Endothelial cell of umbilical vein (primary cell): ENCODE data around the gene PROCR. TPM values are rescaled to one million over a fixed set of nuclear protein-coding genes. Genes with fewer than 3 reads are reported as not detected.
"Not testable (repeated sequence)": the region's sequence is repeated elsewhere in the genome, so short reads cannot be mapped to it uniquely, and the experiment has no call there.

Experiments
- BruUV-seq: library from RNA; stranded (reverse); fragments of 400-500 nt; replicated peaks from 2 replicates; lab custom pipeline; 2021; lab: Mats Ljungman, UMichigan
- CTCF ChIA-PET: fragments of 300-600, 350-600 bp; sonication (Branson Sonifier 250); formaldehyde crosslinking; loops from one replicate; lab custom pipeline; 2021; ENCODE audit warnings: antibody characterized with exemption, inconsistent platforms; lab: Charles Lee
- POLR2A ChIA-PET: fragments of 300-600, 350-600 bp; sonication (Branson Sonifier 250); formaldehyde crosslinking; loops from one replicate; lab custom pipeline; 2021; ENCODE audit warnings: antibody characterized with exemption, inconsistent platforms; lab: Charles Lee
- DNase-seq: peaks from one replicate; pipeline ENCODE4 v3.0.0-alpha.2; 2011; ENCODE audit warnings: low read depth, low spot score
- FAIRE-seq: peaks from 2 replicates; lab custom pipeline; 2011; peaks lifted over from hg19 to GRCh38; lab: Jason Lieb, UNC
- H2AFZ ChIP-seq: 2 replicates; pipeline ENCODE4 v1.6.0; 2012; ENCODE audit warnings: low read depth, low read length, control low read depth, inconsistent platforms
- H3K27ac ChIP-seq: 2 replicates; pipeline ENCODE4 v1.5.1; 2011; ENCODE audit warnings: low read depth, mild to moderate bottlenecking, control low read depth, low read length, moderate library complexity; ENCODE audit not compliant: insufficient read depth
- H3K27me3 ChIP-seq, 2 experiments: 2 replicates each; pipeline versions ENCODE4 v1.6.0 to v1.6.1; 2011; ENCODE audit warnings: low read length in 2 of 2, mixed read lengths in 1 of 2; ENCODE audit not compliant: control insufficient read depth in 2 of 2, insufficient read depth in 2 of 2
- H3K36me3 ChIP-seq, 2 experiments: 2 replicates in 1 of 2; 3 replicates in 1 of 2; pipeline ENCODE4 v1.5.1; 2011; ENCODE audit warnings: low read length in 2 of 2, mild to moderate bottlenecking in 1 of 2, moderate library complexity in 1 of 2; ENCODE audit not compliant: control insufficient read depth in 2 of 2, insufficient read depth in 2 of 2; ENCODE audit errors: extremely low read depth in 1 of 2
- H3K4me1 ChIP-seq: 3 replicates; pipeline ENCODE4 v1.5.1; 2011; ENCODE audit warnings: mild to moderate bottlenecking, low read length; ENCODE audit not compliant: control insufficient read depth, insufficient read depth; ENCODE audit errors: extremely low read depth
- H3K4me2 ChIP-seq: 2 replicates; pipeline ENCODE4 v1.6.1; 2011; ENCODE audit warnings: low read length, control low read depth, mixed read lengths; ENCODE audit not compliant: insufficient read depth
- H3K4me3 ChIP-seq, 3 experiments: fragments of 200-600 bp in 1 of 3; sonication (generic), shearing (Covaris generic) in 1 of 3; replicated peaks in 1 of 3; 2 replicates each; pipeline ENCODE4 v1.5.1; 2011 to 2016; ENCODE audit warnings: control low read depth in 3 of 3, low read length in 3 of 3, mild to moderate bottlenecking in 2 of 3, inconsistent platforms in 1 of 3, low read depth in 1 of 3, moderate library complexity in 1 of 3; ENCODE audit not compliant: insufficient read depth in 1 of 3
- H3K79me2 ChIP-seq: 2 replicates; pipeline ENCODE4 v1.6.0; 2012; ENCODE audit warnings: low read length, inconsistent platforms; ENCODE audit not compliant: control insufficient read depth, insufficient read depth
- H3K9ac ChIP-seq: replicated peaks from 2 replicates; pipeline ENCODE3; 2011; ENCODE audit warnings: low read length, control low read depth; ENCODE audit not compliant: insufficient read depth; ENCODE audit errors: extremely low read depth
- H3K9me1 ChIP-seq: replicated peaks from 3 replicates; pipeline ENCODE4 v1.6.0; 2011; ENCODE audit warnings: mild to moderate bottlenecking, low read length; ENCODE audit not compliant: control insufficient read depth, insufficient read depth; ENCODE audit errors: extremely low read depth
- H3K9me3 ChIP-seq: replicated peaks from 2 replicates; pipeline ENCODE4 v1.5.1; 2012; ENCODE audit warnings: low read length, inconsistent platforms; ENCODE audit not compliant: control insufficient read depth, insufficient read depth
- H4K20me1 ChIP-seq: replicated peaks from 2 replicates; pipeline ENCODE3; 2011; ENCODE audit warnings: mild to moderate bottlenecking, low read length; ENCODE audit not compliant: control insufficient read depth, insufficient read depth; ENCODE audit errors: extremely low read depth
- EZH2 ChIP-seq: IDR thresholded peaks from 2 replicates; pipeline ENCODE4 v1.6.1; 2012; ENCODE audit warnings: borderline replicate concordance, low read depth, mild to moderate bottlenecking, moderate library complexity, low read length, inconsistent platforms; ENCODE audit not compliant: severe bottlenecking
- FOS ChIP-seq: IDR thresholded peaks from 2 replicates; pipeline ENCODE4 v1.6.1; 2011; ENCODE audit warnings: mild to moderate bottlenecking, low read length, moderate library complexity, borderline replicate concordance; ENCODE audit not compliant: insufficient read depth
- GATA2 ChIP-seq: IDR thresholded peaks from 2 replicates; pipeline ENCODE4 v1.7.0; 2011; ENCODE audit warnings: low read depth, mild to moderate bottlenecking, moderate library complexity, mixed read lengths, low read length; ENCODE audit not compliant: insufficient read length, insufficient read depth
- JUN ChIP-seq: IDR thresholded peaks from 2 replicates; pipeline ENCODE4 v1.6.1; 2011; ENCODE audit warnings: borderline replicate concordance, low read depth; ENCODE audit not compliant: insufficient read length, insufficient read depth
- MYC ChIP-seq: IDR thresholded peaks from one replicate; pipeline ENCODE4 v1.6.1; 2011; ENCODE audit warnings: mild to moderate bottlenecking, low read depth, low read length
- POLR2A ChIP-seq: IDR thresholded peaks from 2 replicates; pipeline ENCODE4 v1.6.1; 2012; ENCODE audit warnings: low read depth, mild to moderate bottlenecking, control low read depth, low read length
- POLR2AphosphoS5 ChIP-seq: IDR thresholded peaks from 2 replicates; pipeline ENCODE4 v1.6.1; 2012; ENCODE audit warnings: low read depth, mild to moderate bottlenecking, control low read depth, low read length, moderate library complexity; ENCODE audit not compliant: insufficient read depth
- dilution Hi-C: fragments of 300-500 bp; cut with MboI; formaldehyde crosslinking; loops from one replicate; pipeline ENCODE4 v1.15.0; 2019; ENCODE audit warnings: low sequenced_read_pairs; ENCODE audit not compliant: extremely low pct_ligation_motif_present
- intact Hi-C: fragments of 100-400 bp; cut with micrococcal nuclease; formaldehyde crosslinking; loops from one replicate; pipeline ENCODE4 v1.10.0; 2022
- polyA plus RNA-seq, 4 experiments: library from polyadenylated mRNA; depleted of rRNA in 3 of 4; stranded (reverse) in 3 of 4; unstranded in 1 of 4; fragments of >200 nt; gene quantifications; 2 replicates each; pipeline versions ENCODE4 v1.2.1 to v1.2.3, GENCODE V29; 2011 to 2012; ENCODE audit warnings: missing spikeins in 1 of 4
- total RNA-seq: library from RNA; stranded (reverse); gene quantifications from 2 replicates; pipeline ENCODE4 v1.2.3, GENCODE V29; 2021
- TF ChIP-seq, protein P1 (sequence below), 2 donors: IDR thresholded peaks; 1 replicate in 1 of 2; 2 replicates in 1 of 2; pipeline ENCODE4 v1.5.1; 2011; ENCODE audit warnings: low read length in 2 of 2, mild to moderate bottlenecking in 2 of 2, moderate library complexity in 2 of 2, control low read depth in 1 of 2, inconsistent platforms in 1 of 2, low read depth in 1 of 2; ENCODE audit not compliant: insufficient read depth in 1 of 2; ENCODE audit errors: extremely low read depth in 1 of 2
- TF ChIP-seq, protein P2 (sequence below): IDR thresholded peaks from 2 replicates; pipeline ENCODE4 v1.6.1; 2011; ENCODE audit not compliant: insufficient read depth, insufficient read length

Gene PROCR
- total and polyA plus RNA-seq, 2 donors (not counting 3 experiments of a cell fraction or from before 2014, with no cell fraction given), result 251 to 376 TPM

DNA sequence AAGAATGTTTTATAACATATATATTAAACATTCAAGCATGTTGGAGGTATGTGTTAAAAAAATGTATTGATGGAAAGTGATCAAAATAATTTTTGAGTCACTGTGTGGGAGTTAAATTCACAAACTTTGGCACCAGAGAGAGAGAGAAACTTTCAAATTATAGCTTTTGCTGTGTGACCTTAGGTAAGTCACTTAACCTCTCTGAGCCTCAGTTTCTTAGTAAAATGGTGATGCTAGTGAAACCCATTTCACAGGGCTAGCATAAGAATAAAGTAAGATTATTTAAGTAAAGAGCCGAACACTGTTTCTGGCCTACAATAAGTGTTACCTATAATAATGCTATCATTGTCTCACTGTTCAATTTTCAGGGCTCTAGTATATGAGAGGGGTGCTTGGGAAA is 4.1 kb upstream of the PROCR start:
- no peaks in the 10 kb centered on the region for H3K9me1 ChIP-seq
- no peak overlapping the region for H2AFZ ChIP-seq
- no peaks in the 10 kb centered on the region for H3K36me3 ChIP-seq
- CTCF ChIA-PET, result interaction anchor here (3.0 to 3.9 kb wide), 2 partner anchors 22 to 72 kb away, joined by 33 to 79 read pairs; partner anchors contain the start of gene EDEM2
- dilution Hi-C loops, result no loop called here
- peaks cover 9% of the 10 kb centered on the region for H3K79me2 ChIP-seq
- BruUV-seq, result no TSS peak
- TF ChIP-seq FOS, result no peak
- no peak for TF ChIP-seq POLR2A
- no peak for TF ChIP-seq EZH2
- TF ChIP-seq MYC, result no peak
- no peak for TF ChIP-seq POLR2AphosphoS5
- TF ChIP-seq GATA2, result no peak
- TF ChIP-seq, protein P1, sequence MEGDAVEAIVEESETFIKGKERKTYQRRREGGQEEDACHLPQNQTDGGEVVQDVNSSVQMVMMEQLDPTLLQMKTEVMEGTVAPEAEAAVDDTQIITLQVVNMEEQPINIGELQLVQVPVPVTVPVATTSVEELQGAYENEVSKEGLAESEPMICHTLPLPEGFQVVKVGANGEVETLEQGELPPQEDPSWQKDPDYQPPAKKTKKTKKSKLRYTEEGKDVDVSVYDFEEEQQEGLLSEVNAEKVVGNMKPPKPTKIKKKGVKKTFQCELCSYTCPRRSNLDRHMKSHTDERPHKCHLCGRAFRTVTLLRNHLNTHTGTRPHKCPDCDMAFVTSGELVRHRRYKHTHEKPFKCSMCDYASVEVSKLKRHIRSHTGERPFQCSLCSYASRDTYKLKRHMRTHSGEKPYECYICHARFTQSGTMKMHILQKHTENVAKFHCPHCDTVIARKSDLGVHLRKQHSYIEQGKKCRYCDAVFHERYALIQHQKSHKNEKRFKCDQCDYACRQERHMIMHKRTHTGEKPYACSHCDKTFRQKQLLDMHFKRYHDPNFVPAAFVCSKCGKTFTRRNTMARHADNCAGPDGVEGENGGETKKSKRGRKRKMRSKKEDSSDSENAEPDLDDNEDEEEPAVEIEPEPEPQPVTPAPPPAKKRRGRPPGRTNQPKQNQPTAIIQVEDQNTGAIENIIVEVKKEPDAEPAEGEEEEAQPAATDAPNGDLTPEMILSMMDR (IDR thresholded peaks at IDR 0.05; ENCODE audit: extremely low read depth in 1 of 2, insufficient read depth in 1 of 2, low read depth in 1 of 2, low read length in 2 of 2), result no peak
- no peak for TF ChIP-seq JUN
- TF ChIP-seq, protein P2, sequence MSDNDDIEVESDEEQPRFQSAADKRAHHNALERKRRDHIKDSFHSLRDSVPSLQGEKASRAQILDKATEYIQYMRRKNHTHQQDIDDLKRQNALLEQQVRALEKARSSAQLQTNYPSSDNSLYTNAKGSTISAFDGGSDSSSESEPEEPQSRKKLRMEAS, result no peak
- no peak overlapping the region for H3K4me2 ChIP-seq
- FAIRE-seq, result no peak
- H4K20me1 ChIP-seq, result no peaks in the 10 kb centered on the region
- H3K27ac ChIP-seq, result no peak overlapping the region
- intact Hi-C loops, result loop anchor here (2.0 kb wide), 1 partner anchor 75 kb away; the partner anchor contains the start of gene TRPC4AP
- H3K9me3 ChIP-seq, result no peaks in the 10 kb centered on the region
- no peak overlapping the region for H3K4me3 ChIP-seq
- H3K4me1 ChIP-seq, result peaks cover 33% of the 10 kb centered on the region
- POLR2A ChIA-PET, result interaction anchor here (0.7 to 3.2 kb wide), 2 partner anchors 21 to 112 kb away, joined by 6 to 18 read pairs; partner anchors contain the start of gene EDEM2
- DNase-seq, result no peak
- no peaks in the 10 kb centered on the region for H3K27me3 ChIP-seq
- no peak overlapping the region for H3K9ac ChIP-seq

DNA sequence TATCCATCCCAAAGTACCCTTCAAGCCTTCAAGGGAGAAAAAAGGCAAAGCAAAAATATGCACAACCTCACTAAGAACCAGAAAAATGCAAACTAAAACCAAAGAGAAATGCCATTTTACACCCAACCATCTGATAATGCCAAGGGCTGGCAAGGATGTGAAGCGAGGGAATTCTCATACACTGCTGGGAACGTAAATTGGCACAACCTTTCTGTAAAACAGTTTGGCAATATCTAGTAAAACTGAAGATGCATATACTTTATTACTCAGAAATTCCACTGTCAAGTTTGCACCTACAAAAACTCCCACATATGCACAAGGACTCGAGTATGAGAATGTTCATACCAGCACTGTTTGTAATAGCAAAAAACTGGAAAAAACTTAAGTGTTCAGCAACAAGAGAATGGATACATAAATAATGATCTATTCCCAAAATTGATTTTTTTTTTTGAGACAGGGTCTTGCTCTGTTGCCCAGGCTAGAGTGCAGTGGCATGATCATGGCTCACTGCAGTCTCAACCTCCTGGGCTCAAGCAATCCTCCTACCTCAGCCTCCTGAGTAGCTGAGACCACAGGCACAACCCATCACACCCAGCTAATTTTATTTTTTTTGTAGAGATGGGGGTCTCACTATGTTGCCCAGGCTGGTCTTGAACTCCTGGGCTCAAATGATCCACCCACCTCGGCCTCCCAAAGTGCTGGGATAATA is 3.0 kb upstream of the PROCR start:
- H4K20me1 ChIP-seq, H3K9me3 ChIP-seq, H3K27me3 ChIP-seq, POLR2A ChIA-PET, intact Hi-C loops, dilution Hi-C loops, H3K9ac ChIP-seq, H3K9me1 ChIP-seq, H2AFZ ChIP-seq, H3K27ac ChIP-seq, H3K36me3 ChIP-seq, BruUV-seq, H3K4me2 ChIP-seq, H3K4me3 ChIP-seq, FAIRE-seq: not testable (repeated sequence)
- Histone ChIP-seq H3K4me1 (peaks cover 40% of the 10 kb centered on the region), H3K79me2 (peaks cover 19% of the 10 kb centered on the region)
- peak; percentile 1 for DNase-seq
- CTCF ChIA-PET, result interaction anchor here (0.8 to 2.3 kb wide), 2 partner anchors 23 to 40 kb away, joined by 3 to 15 read pairs; no protein-coding TSS in a partner anchor
